HepG2 (cell line): ENCODE data around the gene OSGIN1. TPM values are rescaled to one million over a fixed set of nuclear protein-coding genes. Genes with fewer than 3 reads are reported as not detected.
A peak's percentile ranks its signal among the peaks of the same experiment; 100 is the strongest.

Source experiments
- AGO2 ChIP-seq: fragments of 200-400 bp; formaldehyde crosslinking; optimal IDR thresholded peaks from 2 replicates; pipeline ENCODE3; 2017; ENCODE audit warnings: mild to moderate bottlenecking, low read depth, low read length, moderate library complexity
- CENPX ChIP-seq: sonication (generic); formaldehyde crosslinking; IDR thresholded peaks from 2 replicates; pipeline ENCODE4 v1.9.0; 2021; ENCODE audit warnings: mild to moderate bottlenecking, missing genetic modification reagents, moderate library complexity
- ELF3 ChIP-seq: IDR thresholded peaks from 2 replicates; pipeline ENCODE4 v1.6.1; 2016; ENCODE audit warnings: missing genetic modification reagents, missing compliant biosample characterization
- PRDM4 ChIP-seq: sonication (generic); formaldehyde crosslinking; IDR thresholded peaks from 2 replicates; pipeline ENCODE4 v1.9.0; 2021; ENCODE audit warnings: missing genetic modification reagents, borderline replicate concordance
- RBFOX2 ChIP-seq: fragments of 200-400 bp; formaldehyde crosslinking; IDR thresholded peaks from 2 replicates; pipeline ENCODE4 v1.6.1; 2017; ENCODE audit warnings: low read depth, mild to moderate bottlenecking, low read length
- RBM22 ChIP-seq: fragments of 200-400 bp; formaldehyde crosslinking; optimal IDR thresholded peaks from 2 replicates; pipeline ENCODE3; 2017; ENCODE audit warnings: mild to moderate bottlenecking, low read length, moderate library complexity
- SSRP1 ChIP-seq: IDR thresholded peaks from 2 replicates; pipeline ENCODE4 v1.6.1; 2016; ENCODE audit warnings: control low read depth
- ZFP36L1 ChIP-seq: sonication (generic); formaldehyde crosslinking; IDR thresholded peaks from 2 replicates; pipeline ENCODE4 v1.8.0; 2022; ENCODE audit warnings: mild to moderate bottlenecking, missing genetic modification reagents, moderate library complexity
- ZNF629 ChIP-seq: sonication (generic); formaldehyde crosslinking; conservative IDR thresholded peaks from 2 replicates; pipeline ENCODE4 v1.5.0; 2020; ENCODE audit warnings: missing genetic modification reagents
- polyA plus RNA-seq, 8 experiments: library from polyadenylated mRNA; depleted of rRNA in 3 of 8; stranded (reverse) in 7 of 8; unstranded in 1 of 8; fragments of >200 nt; fragmentation: Illumina TruSeq in 4 of 8; extraction: Trizol in 4 of 8; gene quantifications; 2 replicates each; pipeline versions ENCODE4 v1.2.1 to v1.2.3, GENCODE V29; 2011 to 2016; ENCODE audit warnings: low read depth in 4 of 8, missing spikeins in 1 of 8, mixed read lengths in 1 of 8; ENCODE audit not compliant: insufficient read depth in 1 of 8
- total RNA-seq, 5 experiments: library from RNA; depleted of rRNA; stranded (reverse); fragments of >200 nt; fragmentation: Illumina TruSeq; extraction: Trizol; gene quantifications; 2 replicates each; pipeline ENCODE4 v1.2.3, GENCODE V29; 2016; ENCODE audit warnings: low read depth in 1 of 5
- TF ChIP-seq, protein P1 (sequence below): sonication (generic); formaldehyde crosslinking; IDR thresholded peaks from 2 replicates; pipeline ENCODE4 v1.4.0; 2020; ENCODE audit warnings: mild to moderate bottlenecking, missing genetic modification reagents, borderline replicate concordance

Gene OSGIN1
- total and polyA plus RNA-seq, 2 of the 13 experiments (the other 11 are each of a cell fraction or from before 2014, with no cell fraction given): 20.5 to 27.1 TPM

DNA sequence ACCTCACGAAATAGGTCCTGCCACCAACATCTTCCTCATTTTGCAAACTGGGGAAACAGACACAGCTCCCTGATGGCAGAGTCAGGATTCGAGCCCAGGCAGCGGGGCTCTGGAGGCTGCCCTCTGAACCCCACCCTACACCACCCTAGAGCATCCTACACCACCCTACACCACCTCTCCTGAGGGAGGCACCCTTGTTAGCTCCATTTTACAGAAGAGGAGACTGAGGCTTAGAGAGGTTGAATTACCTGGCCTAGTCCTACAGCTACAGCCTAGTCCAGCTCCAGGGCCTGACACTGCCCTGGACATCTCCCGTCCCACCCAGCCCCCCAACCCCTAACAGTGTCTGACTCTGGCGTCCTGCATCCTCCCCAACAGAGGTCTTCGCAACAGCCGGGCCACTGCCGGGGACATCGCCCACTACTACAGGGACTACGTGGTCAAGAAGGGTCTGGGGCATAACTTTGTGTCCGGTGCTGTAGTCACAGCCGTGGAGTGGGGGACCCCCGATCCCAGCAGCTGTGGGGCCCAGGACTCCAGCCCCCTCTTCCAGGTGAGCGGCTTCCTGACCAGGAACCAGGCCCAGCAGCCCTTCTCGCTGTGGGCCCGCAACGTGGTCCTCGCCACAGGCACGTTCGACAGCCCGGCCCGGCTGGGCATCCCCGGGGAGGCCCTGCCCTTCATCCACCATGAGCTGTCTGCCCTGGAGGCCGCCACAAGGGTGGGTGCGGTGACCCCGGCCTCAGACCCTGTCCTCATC is 11.8 kb downstream of the OSGIN1 start (continued):
- TF ChIP-seq PRDM4 (no peak), RBFOX2 (peak; percentile 54), ELF3 (no peak), ZFP36L1 (no peak), ZNF629 (CRISPR knock-in tag) (peak; percentile 78), SSRP1 (0 out of 2 replicates have a peak, but pooled peaks have one; percentile 38), CENPX (CRISPR knock-in tag) (no peak), RBM22 (peak; percentile 88), AGO2 (peak; percentile 95)
- TF ChIP-seq, protein P1, sequence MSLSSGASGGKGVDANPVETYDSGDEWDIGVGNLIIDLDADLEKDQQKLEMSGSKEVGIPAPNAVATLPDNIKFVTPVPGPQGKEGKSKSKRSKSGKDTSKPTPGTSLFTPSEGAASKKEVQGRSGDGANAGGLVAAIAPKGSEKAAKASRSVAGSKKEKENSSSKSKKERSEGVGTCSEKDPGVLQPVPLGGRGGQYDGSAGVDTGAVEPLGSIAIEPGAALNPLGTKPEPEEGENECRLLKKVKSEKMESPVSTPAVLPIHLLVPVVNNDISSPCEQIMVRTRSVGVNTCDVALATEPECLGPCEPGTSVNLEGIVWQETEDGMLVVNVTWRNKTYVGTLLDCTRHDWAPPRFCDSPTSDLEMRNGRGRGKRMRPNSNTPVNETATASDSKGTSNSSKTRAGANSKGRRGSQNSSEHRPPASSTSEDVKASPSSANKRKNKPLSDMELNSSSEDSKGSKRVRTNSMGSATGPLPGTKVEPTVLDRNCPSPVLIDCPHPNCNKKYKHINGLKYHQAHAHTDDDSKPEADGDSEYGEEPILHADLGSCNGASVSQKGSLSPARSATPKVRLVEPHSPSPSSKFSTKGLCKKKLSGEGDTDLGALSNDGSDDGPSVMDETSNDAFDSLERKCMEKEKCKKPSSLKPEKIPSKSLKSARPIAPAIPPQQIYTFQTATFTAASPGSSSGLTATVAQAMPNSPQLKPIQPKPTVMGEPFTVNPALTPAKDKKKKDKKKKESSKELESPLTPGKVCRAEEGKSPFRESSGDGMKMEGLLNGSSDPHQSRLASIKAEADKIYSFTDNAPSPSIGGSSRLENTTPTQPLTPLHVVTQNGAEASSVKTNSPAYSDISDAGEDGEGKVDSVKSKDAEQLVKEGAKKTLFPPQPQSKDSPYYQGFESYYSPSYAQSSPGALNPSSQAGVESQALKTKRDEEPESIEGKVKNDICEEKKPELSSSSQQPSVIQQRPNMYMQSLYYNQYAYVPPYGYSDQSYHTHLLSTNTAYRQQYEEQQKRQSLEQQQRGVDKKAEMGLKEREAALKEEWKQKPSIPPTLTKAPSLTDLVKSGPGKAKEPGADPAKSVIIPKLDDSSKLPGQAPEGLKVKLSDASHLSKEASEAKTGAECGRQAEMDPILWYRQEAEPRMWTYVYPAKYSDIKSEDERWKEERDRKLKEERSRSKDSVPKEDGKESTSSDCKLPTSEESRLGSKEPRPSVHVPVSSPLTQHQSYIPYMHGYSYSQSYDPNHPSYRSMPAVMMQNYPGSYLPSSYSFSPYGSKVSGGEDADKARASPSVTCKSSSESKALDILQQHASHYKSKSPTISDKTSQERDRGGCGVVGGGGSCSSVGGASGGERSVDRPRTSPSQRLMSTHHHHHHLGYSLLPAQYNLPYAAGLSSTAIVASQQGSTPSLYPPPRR: no peak
